GM12878 (cell line): Measurements from ENCODE around the gene NARF. TPM values are rescaled to one million over a fixed set of nuclear protein-coding genes. Genes with fewer than 3 reads are reported as not detected.

Experiments
- BCL3 ChIP-seq: IDR thresholded peaks from 2 replicates; pipeline ENCODE4 v1.6.1; 2011; ENCODE audit warnings: borderline replicate concordance, low read depth, mild to moderate bottlenecking, moderate library complexity, low read length; ENCODE audit not compliant: insufficient read depth, poor library complexity, severe bottlenecking
- BCLAF1 ChIP-seq: fragments of 450-650 bp; IDR thresholded peaks from 2 replicates; pipeline ENCODE4 v1.6.1; 2017; ENCODE audit warnings: antibody characterized with exemption, mild to moderate bottlenecking, moderate library complexity
- BHLHE40 ChIP-seq, 2 experiments: fragments of 450-650 bp in 1 of 2; IDR thresholded peaks; 2 replicates each; pipeline ENCODE4 v1.6.1; 2011 to 2017; ENCODE audit warnings: low read depth in 2 of 2, borderline replicate concordance in 1 of 2, improper control_type of control experiment in 1 of 2, low read length in 1 of 2, mild to moderate bottlenecking in 1 of 2
- CBX3 ChIP-seq: fragments of 200-600 bp; sonication (generic); IDR thresholded peaks from 2 replicates; pipeline ENCODE4 v1.6.1; 2016; ENCODE audit warnings: low read depth, borderline replicate concordance
- CEBPB ChIP-seq, 2 experiments: fragments of 150-350 bp in 1 of 2; IDR thresholded peaks; 2 replicates each; pipeline ENCODE4 v1.6.1; 2012 to 2014; ENCODE audit warnings: low read depth in 2 of 2, low read length in 2 of 2, borderline replicate concordance in 1 of 2, inconsistent platforms in 1 of 2
- EP300 ChIP-seq, 2 experiments: fragments of 150-350 bp in 1 of 2; IDR thresholded peaks; 2 replicates each; pipeline ENCODE4 v1.6.1; 2011 to 2012; ENCODE audit warnings: low read depth in 2 of 2, low read length in 2 of 2, borderline replicate concordance in 1 of 2, improper control_type of control experiment in 1 of 2, inconsistent platforms in 1 of 2; ENCODE audit not compliant: control insufficient read depth in 1 of 2
- ETV6 ChIP-seq, 2 experiments: fragments of 450-650 bp in 1 of 2; IDR thresholded peaks in 1 of 2; conservative IDR thresholded peaks in 1 of 2; 2 replicates each; pipeline ENCODE4 v1.6.1; 2014; ENCODE audit warnings: antibody characterized with exemption in 1 of 2, borderline replicate concordance in 1 of 2, low read depth in 1 of 2, mild to moderate bottlenecking in 1 of 2, moderate library complexity in 1 of 2
- FOS ChIP-seq: IDR thresholded peaks from 3 replicates; pipeline ENCODE4 v1.6.1; 2011; ENCODE audit warnings: borderline replicate concordance; ENCODE audit not compliant: insufficient read length; ENCODE audit errors: extremely low read depth
- KLF5 ChIP-seq: fragments of 450-650 bp; IDR thresholded peaks from 2 replicates; pipeline ENCODE4 v1.6.1; 2014; ENCODE audit warnings: mild to moderate bottlenecking; ENCODE audit not compliant: partially characterized antibody
- MEF2B ChIP-seq: fragments of 450-650 bp; IDR thresholded peaks from 2 replicates; pipeline ENCODE4 v1.6.1; 2018; ENCODE audit warnings: mild to moderate bottlenecking, moderate library complexity; ENCODE audit not compliant: partially characterized antibody, poor library complexity, severe bottlenecking
- MXI1 ChIP-seq: fragments of 150-350 bp; IDR thresholded peaks from 2 replicates; pipeline ENCODE4 v1.6.1; 2011; ENCODE audit warnings: low read depth, mild to moderate bottlenecking, inconsistent platforms, low read length, improper control_type of control experiment
- NFYA ChIP-seq: IDR thresholded peaks from 2 replicates; pipeline ENCODE4 v1.6.1; 2011; ENCODE audit warnings: low read depth, mild to moderate bottlenecking, low read length, improper control_type of control experiment, borderline replicate concordance
- PAX5 ChIP-seq: IDR thresholded peaks from 2 replicates; pipeline ENCODE4 v1.6.1; 2011; ENCODE audit warnings: low read depth, low read length, borderline replicate concordance
- PKNOX1 ChIP-seq: fragments of 450-650 bp; IDR thresholded peaks from 2 replicates; pipeline ENCODE4 v1.6.1; 2016; ENCODE audit warnings: mild to moderate bottlenecking
- RAD51 ChIP-seq: fragments of 450-650 bp; IDR thresholded peaks from 2 replicates; pipeline ENCODE4 v1.6.1; 2016; ENCODE audit warnings: moderate library complexity, mild to moderate bottlenecking, inconsistent platforms
- RCOR1 ChIP-seq: conservative IDR thresholded peaks from 2 replicates; pipeline ENCODE4 v1.6.1; 2012; ENCODE audit warnings: low read depth, low read length, improper control_type of control experiment
- REST ChIP-seq: IDR thresholded peaks from 2 replicates; pipeline ENCODE4 v1.6.1; 2012; ENCODE audit warnings: mild to moderate bottlenecking, low read depth, low read length
- SMAD5 ChIP-seq: IDR thresholded peaks from 2 replicates; pipeline ENCODE4 v1.6.1; 2016; ENCODE audit warnings: antibody characterized with exemption, low read depth
- SREBF1 ChIP-seq: IDR thresholded peaks from 2 replicates; pipeline ENCODE4 v1.6.1; 2012; ENCODE audit warnings: mild to moderate bottlenecking, low read length
- polyA plus RNA-seq, 11 experiments: library from polyadenylated mRNA; depleted of rRNA in 4 of 11; unstranded in 6 of 11; stranded (reverse) in 5 of 11; fragments of >200 nt; fragmentation: Nextera tagmentation in 4 of 11; fragmentation: Illumina TruSeq in 1 of 11; extraction: Ambion mirVana in 4 of 11; extraction: Trizol in 1 of 11; gene quantifications; 1 replicate in 1 of 11; 2 replicates in 10 of 11; pipeline versions ENCODE4 v1.2.1 to v1.2.3, GENCODE V29; 2011 to 2016; ENCODE audit warnings: inconsistent platforms in 2 of 11, missing spikeins in 2 of 11, low read depth in 1 of 11
- total RNA-seq, 4 experiments: library from RNA; depleted of rRNA in 3 of 4; stranded (reverse); fragments of >200 nt in 3 of 4; fragmentation: Illumina TruSeq in 1 of 4; extraction: Trizol in 1 of 4; gene quantifications; 2 replicates each; pipeline versions ENCODE4 v1.2.1 to v1.2.3, GENCODE V29; 2013 to 2021

Gene NARF
- total and polyA plus RNA-seq, 10 of the 15 experiments (the other 5 are each of a cell fraction or from before 2014, with no cell fraction given) = 16.7 to 126 (median 47.5) TPM

- no peak for TF ChIP-seq PKNOX1
- TF ChIP-seq CEBPB (IDR thresholded peaks at IDR 0.05; ENCODE audit: borderline replicate concordance in 1 of 2, low read depth in 2 of 2, low read length in 2 of 2) = no peak
- TF ChIP-seq EP300 (IDR thresholded peaks at IDR 0.05; ENCODE audit: borderline replicate concordance in 1 of 2, control insufficient read depth in 1 of 2, low read depth in 2 of 2, low read length in 2 of 2) = no peak
- TF ChIP-seq MXI1 = no peak
- TF ChIP-seq CBX3 = no peak
- TF ChIP-seq RCOR1 = no peak
- TF ChIP-seq FOS = no peak
- TF ChIP-seq BCL3 = no peak
- no peak for TF ChIP-seq RAD51
- TF ChIP-seq SMAD5 = peak; percentile 43; the same call in 1 of the 2 replicates
- TF ChIP-seq BCLAF1 = 0 out of 2 replicates have a peak, but pooled peaks have one; percentile 47
- peak; percentile 63 to 69; a peak in 3 of 4 replicates for TF ChIP-seq BHLHE40 (IDR thresholded peaks at IDR 0.05; ENCODE audit: borderline replicate concordance in 1 of 2, low read depth in 2 of 2, low read length in 1 of 2)
- TF ChIP-seq PAX5 = no peak
- TF ChIP-seq MEF2B = no peak
- no peak for TF ChIP-seq REST
- TF ChIP-seq ETV6 (conservative IDR thresholded peaks at IDR 0.05 in 1 of 2, IDR thresholded peaks at IDR 0.05 in 1 of 2; ENCODE audit: borderline replicate concordance in 1 of 2, low read depth in 1 of 2) = peak in 1 of 2 experiments; percentile 61; a peak in 1 of 4 replicates
- TF ChIP-seq KLF5 = no peak
- TF ChIP-seq NFYA = no peak
- TF ChIP-seq SREBF1 = no peak
These were observed 8.0 kb upstream of the NARF start, which contains the start of gene CYBC1 (continued) for GRCh38 chr17:82450357-82451106.
